K562 (cell line): ENCODE measurements around the gene TMEM108. TPM values are rescaled to one million over a fixed set of nuclear protein-coding genes. Genes with fewer than 3 reads are reported as not detected.

Experiments used
- ATAC-seq: fragments of 200-7000 bp; cut with Tn5 transposase; 3 replicates; pipeline ENCODE4 v1.9.1; 2020; ENCODE audit warnings: moderate library complexity
- BruUV-seq: library from RNA; stranded (reverse); fragments of 400-500 nt; replicated peaks from 2 replicates; lab custom pipeline; 2021; lab: Mats Ljungman, UMichigan
- CTCF ChIA-PET: fragments of 300-600 bp; formaldehyde crosslinking; extraction: SDS; loops from one replicate; lab custom pipeline; 2021; ENCODE audit warnings: low intra/inter-chr PET ratio; lab: Yijun Ruan, JAX
- POLR2A ChIA-PET: fragments of 300-600, 350-650 bp; sonication (Branson Sonifier 250); formaldehyde crosslinking; extraction: SDS; loops from one replicate; lab custom pipeline; 2021; ENCODE audit warnings: antibody characterized with exemption, inconsistent platforms; lab: Yijun Ruan, JAX
- DNase-seq, 4 experiments: peaks; one replicate each; pipeline versions ENCODE4 v3.0.0 to v3.0.0-alpha.2; 2011 to 2018; ENCODE audit warnings: low spot score in 3 of 4, mixed read lengths in 3 of 4; ENCODE audit errors: extremely low read depth in 1 of 4
- FAIRE-seq: peaks from 2 replicates; lab custom pipeline; 2011; peaks lifted over from hg19 to GRCh38; lab: Jason Lieb, UNC
- H2AFZ ChIP-seq: 2 replicates; pipeline ENCODE4 v1.6.0; 2011; ENCODE audit warnings: low read depth, low read length, control low read depth, inconsistent platforms
- H3K27ac ChIP-seq: fragments of 200-600 bp; 3 replicates; pipeline ENCODE4 v1.8.0; 2011; ENCODE audit warnings: low read depth, mild to moderate bottlenecking, control low read depth, inconsistent platforms, low read length, moderate library complexity, mixed read lengths; ENCODE audit errors: extremely low read depth
- H3K27me3 ChIP-seq, 2 experiments: fragments of 300-600 bp in 1 of 2; 2 replicates in 1 of 2; 3 replicates in 1 of 2; pipeline versions ENCODE4 v1.6.0 to v1.8.0; 2011; ENCODE audit warnings: inconsistent platforms in 2 of 2, low read length in 2 of 2, mild to moderate bottlenecking in 1 of 2, mixed read lengths in 1 of 2, moderate library complexity in 1 of 2; ENCODE audit not compliant: control insufficient read depth in 2 of 2, insufficient read depth in 2 of 2
- H3K36me3 ChIP-seq: fragments of 300-600 bp; 3 replicates; pipeline ENCODE4 v1.8.0; 2011; ENCODE audit warnings: mild to moderate bottlenecking, low read length, inconsistent platforms; ENCODE audit not compliant: control insufficient read depth, insufficient read depth
- H3K4me1 ChIP-seq, 2 experiments: fragments of 200-600 bp in 1 of 2; replicated peaks in 1 of 2; 2 replicates in 1 of 2; 3 replicates in 1 of 2; pipeline versions ENCODE4 v1.5.1 to v1.8.0; 2011; ENCODE audit warnings: inconsistent platforms in 2 of 2, low read length in 2 of 2, mild to moderate bottlenecking in 1 of 2, mixed read lengths in 1 of 2, moderate library complexity in 1 of 2; ENCODE audit not compliant: control insufficient read depth in 2 of 2, insufficient read depth in 2 of 2
- H3K4me2 ChIP-seq: 2 replicates; pipeline ENCODE4 v1.6.1; 2011; ENCODE audit warnings: low read length, control low read depth, inconsistent platforms, mixed read lengths; ENCODE audit not compliant: insufficient read depth
- H3K4me3 ChIP-seq: fragments of 200-600 bp; sonication (generic), shearing (Covaris generic); 2 replicates; pipeline ENCODE4 v1.5.1; 2016; ENCODE audit warnings: control low read depth, inconsistent platforms
- H3K79me2 ChIP-seq: fragments of 200-600 bp; 3 replicates; pipeline ENCODE4 v1.8.0; 2011; ENCODE audit warnings: low read length, inconsistent platforms; ENCODE audit not compliant: control insufficient read depth, insufficient read depth
- H3K9ac ChIP-seq, 2 experiments: 2 replicates each; pipeline versions ENCODE4 v1.6.0 to v1.6.1; 2011; ENCODE audit warnings: low read depth in 2 of 2, low read length in 2 of 2, control low read depth in 1 of 2, inconsistent platforms in 1 of 2, mild to moderate bottlenecking in 1 of 2, mixed read lengths in 1 of 2; ENCODE audit not compliant: insufficient read depth in 1 of 2
- H3K9me1 ChIP-seq: one replicate; pipeline ENCODE4 v1.6.0; 2011; ENCODE audit warnings: inconsistent platforms, mild to moderate bottlenecking, low read length, moderate library complexity; ENCODE audit not compliant: control insufficient read depth, insufficient read depth
- H3K9me3 ChIP-seq: replicated peaks from 2 replicates; pipeline ENCODE4 v1.5.1; 2011; ENCODE audit warnings: low read depth, low read length, inconsistent platforms; ENCODE audit not compliant: control insufficient read depth, insufficient read depth
- H4K20me1 ChIP-seq: replicated peaks from 2 replicates; pipeline ENCODE4 v1.6.1; 2011; ENCODE audit warnings: low read length, inconsistent platforms, mixed read lengths; ENCODE audit not compliant: control insufficient read depth, insufficient read depth
- CXXC5 ChIP-seq: fragments of 250-450 bp; sonication (Bioruptor Pico); IDR thresholded peaks from 2 replicates; pipeline ENCODE4 v1.8.0; 2022; ENCODE audit warnings: inconsistent platforms, mild to moderate bottlenecking, moderate library complexity
- ESRRB ChIP-seq: fragments of 250-450 bp; sonication (Bioruptor Pico); IDR thresholded peaks from 2 replicates; pipeline ENCODE4 v1.5.0; 2020; ENCODE audit warnings: mild to moderate bottlenecking, moderate library complexity, borderline replicate concordance
- KDM5B ChIP-seq: fragments of 200-600 bp; sonication (generic); IDR thresholded peaks from 2 replicates; pipeline ENCODE4 v1.6.1; 2012; ENCODE audit warnings: low read depth, mild to moderate bottlenecking, moderate library complexity, low read length, control low read depth, inconsistent platforms; ENCODE audit not compliant: insufficient replicate concordance
- MBD2 ChIP-seq: sonication (generic); IDR thresholded peaks from 2 replicates; pipeline ENCODE4 v1.6.1; 2016; ENCODE audit warnings: low read depth, borderline replicate concordance
- MTA3 ChIP-seq: fragments of 450-650 bp; formaldehyde crosslinking; IDR thresholded peaks from 2 replicates; pipeline ENCODE4 v1.6.1; 2017; ENCODE audit warnings: mild to moderate bottlenecking, borderline replicate concordance
- NCOA4 ChIP-seq: fragments of 450-650 bp; IDR thresholded peaks from 2 replicates; pipeline ENCODE4 v1.6.1; 2018; ENCODE audit warnings: mild to moderate bottlenecking; ENCODE audit not compliant: partially characterized antibody
- SIX5 ChIP-seq, 2 experiments: IDR thresholded peaks; 2 replicates each; pipeline ENCODE4 v1.6.1; 2011; ENCODE audit warnings: low read length in 2 of 2, borderline replicate concordance in 1 of 2, low read depth in 1 of 2, mild to moderate bottlenecking in 1 of 2, moderate library complexity in 1 of 2; ENCODE audit not compliant: insufficient read depth in 1 of 2
- SMC3 ChIP-seq: conservative IDR thresholded peaks from 2 replicates; pipeline ENCODE4 v1.6.1; 2011; ENCODE audit warnings: low read depth, low read length, improper control_type of control experiment; ENCODE audit not compliant: insufficient read depth
- TFAM ChIP-seq: fragments of 250-450 bp; sonication (Bioruptor Pico); conservative IDR thresholded peaks from 2 replicates; pipeline ENCODE4 v1.5.0; 2021; ENCODE audit warnings: mild to moderate bottlenecking, moderate library complexity
- U2AF2 ChIP-seq: fragments of 200-400 bp; formaldehyde crosslinking; optimal IDR thresholded peaks from 2 replicates; pipeline ENCODE3; 2017; ENCODE audit warnings: low read depth, mild to moderate bottlenecking, low read length
- ZBTB1 ChIP-seq: sonication (generic); formaldehyde crosslinking; IDR thresholded peaks from 2 replicates; pipeline ENCODE4 v1.8.1; 2023; ENCODE audit warnings: missing genetic modification reagents, low read depth, mild to moderate bottlenecking, borderline replicate concordance
- ZFP30 ChIP-seq: fragments of 250-450 bp; sonication (Bioruptor Pico); IDR thresholded peaks from 2 replicates; pipeline ENCODE4 v1.8.0; 2022; ENCODE audit warnings: moderate library complexity, mild to moderate bottlenecking, inconsistent platforms, borderline replicate concordance
- ZNF239 ChIP-seq: fragments of 250-450 bp; sonication (Bioruptor Pico); IDR thresholded peaks from 2 replicates; pipeline ENCODE4 v1.4.0; 2020; ENCODE audit warnings: mild to moderate bottlenecking
- ZNF41 ChIP-seq: fragments of 250-450 bp; sonication (Bioruptor Pico); conservative IDR thresholded peaks from 2 replicates; pipeline ENCODE4 v1.4.0; 2020; ENCODE audit warnings: mild to moderate bottlenecking
- WGBS: fragments of 100-300 bp; shearing (Covaris generic); methylation state at CpG from one replicate; pipeline ENCODE4 v1.1.6; 2016; ENCODE audit warnings: low coverage, mixed read lengths; ENCODE audit not compliant: insufficient coverage; ENCODE audit errors: missing lambda C conversion rate; 5-methylcytosine and 5-hydroxymethylcytosine counted together
- in situ Hi-C: fragments of 300-500 bp; cut with MboI; formaldehyde crosslinking; loops from 4 replicates; pipeline ENCODE4 v1.15.0; 2018; ENCODE audit warnings: inconsistent platforms, mixed read lengths
- intact Hi-C: fragments of 100-400 bp; cut with micrococcal nuclease; formaldehyde crosslinking; loops from 2 replicates; pipeline ENCODE4 v1.14.2; 2022
- polyA plus RNA-seq, 8 experiments: library from polyadenylated mRNA; depleted of rRNA in 4 of 8; stranded (reverse) in 5 of 8; unstranded in 3 of 8; fragments of >200 nt; fragmentation: Nextera tagmentation in 2 of 8; fragmentation: Illumina TruSeq in 1 of 8; extraction: Ambion mirVana in 2 of 8; extraction: Trizol in 1 of 8; gene quantifications; 2 replicates each; pipeline versions ENCODE4 v1.2.1 to v1.2.3, GENCODE V29; 2011 to 2014; ENCODE audit warnings: inconsistent platforms in 1 of 8, missing spikeins in 1 of 8
- total RNA-seq, 7 experiments: library from RNA; depleted of rRNA in 6 of 7; stranded (reverse); fragments of >200 nt in 6 of 7; fragmentation: Illumina TruSeq in 2 of 7; extraction: Trizol in 2 of 7; gene quantifications; 2 replicates each; pipeline versions ENCODE4 v1.2.1 to v1.2.3, GENCODE V29; 2011 to 2021; ENCODE audit warnings: low replicate concordance in 1 of 7
- TF ChIP-seq, protein P1 (sequence below): sonication (generic); formaldehyde crosslinking; IDR thresholded peaks from 2 replicates; pipeline ENCODE4 v1.8.1; 2023; ENCODE audit warnings: mild to moderate bottlenecking, missing genetic modification reagents
- TF ChIP-seq, protein P2 (sequence below): sonication (generic); formaldehyde crosslinking; IDR thresholded peaks from 2 replicates; pipeline ENCODE4 v1.8.0; 2022; ENCODE audit warnings: mild to moderate bottlenecking, missing genetic modification reagents
- TF ChIP-seq, protein P3 (sequence below): fragments of 450-650 bp; conservative IDR thresholded peaks from 2 replicates; pipeline ENCODE4 v1.6.1; 2016; ENCODE audit warnings: missing genetic modification characterization, low read depth, mild to moderate bottlenecking, missing compliant biosample characterization, moderate library complexity

TMEM108 gene
- total and polyA plus RNA-seq, 9 of the 15 experiments (the other 6 are each of a cell fraction or from before 2014, with no cell fraction given) = 0.65 to 11.1 (median 3.4) TPM

- no peaks in the 10 kb centered on the region for H3K4me1 ChIP-seq
- POLR2A ChIA-PET = no interaction called here
- 25% methylated on average over 2 of the region's 2 CpGs for WGBS
- no peak overlapping the region for H3K4me3 ChIP-seq
- intact Hi-C loops (no loop called here), in situ Hi-C loops (no loop called here)
- H3K36me3 ChIP-seq = no peaks in the 10 kb centered on the region
- no TSS peak for BruUV-seq
- H2AFZ ChIP-seq = no peak overlapping the region
- ATAC-seq = no peak
- TF ChIP-seq NCOA4 = no peak
- TF ChIP-seq, protein P1, sequence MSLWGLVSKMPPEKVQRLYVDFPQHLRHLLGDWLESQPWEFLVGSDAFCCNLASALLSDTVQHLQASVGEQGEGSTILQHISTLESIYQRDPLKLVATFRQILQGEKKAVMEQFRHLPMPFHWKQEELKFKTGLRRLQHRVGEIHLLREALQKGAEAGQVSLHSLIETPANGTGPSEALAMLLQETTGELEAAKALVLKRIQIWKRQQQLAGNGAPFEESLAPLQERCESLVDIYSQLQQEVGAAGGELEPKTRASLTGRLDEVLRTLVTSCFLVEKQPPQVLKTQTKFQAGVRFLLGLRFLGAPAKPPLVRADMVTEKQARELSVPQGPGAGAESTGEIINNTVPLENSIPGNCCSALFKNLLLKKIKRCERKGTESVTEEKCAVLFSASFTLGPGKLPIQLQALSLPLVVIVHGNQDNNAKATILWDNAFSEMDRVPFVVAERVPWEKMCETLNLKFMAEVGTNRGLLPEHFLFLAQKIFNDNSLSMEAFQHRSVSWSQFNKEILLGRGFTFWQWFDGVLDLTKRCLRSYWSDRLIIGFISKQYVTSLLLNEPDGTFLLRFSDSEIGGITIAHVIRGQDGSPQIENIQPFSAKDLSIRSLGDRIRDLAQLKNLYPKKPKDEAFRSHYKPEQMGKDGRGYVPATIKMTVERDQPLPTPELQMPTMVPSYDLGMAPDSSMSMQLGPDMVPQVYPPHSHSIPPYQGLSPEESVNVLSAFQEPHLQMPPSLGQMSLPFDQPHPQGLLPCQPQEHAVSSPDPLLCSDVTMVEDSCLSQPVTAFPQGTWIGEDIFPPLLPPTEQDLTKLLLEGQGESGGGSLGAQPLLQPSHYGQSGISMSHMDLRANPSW (CRISPR knock-in tag) = no peak
- TF ChIP-seq MBD2 = no peak
- TF ChIP-seq ZNF239 = no peak
- TF ChIP-seq ZFP30 (CRISPR knock-in tag) = no peak
- no peak for TF ChIP-seq TFAM (CRISPR knock-in tag)
- TF ChIP-seq KDM5B = no peak
- no peak for TF ChIP-seq U2AF2
- TF ChIP-seq ESRRB (CRISPR knock-in tag) = no peak
- TF ChIP-seq, protein P2, sequence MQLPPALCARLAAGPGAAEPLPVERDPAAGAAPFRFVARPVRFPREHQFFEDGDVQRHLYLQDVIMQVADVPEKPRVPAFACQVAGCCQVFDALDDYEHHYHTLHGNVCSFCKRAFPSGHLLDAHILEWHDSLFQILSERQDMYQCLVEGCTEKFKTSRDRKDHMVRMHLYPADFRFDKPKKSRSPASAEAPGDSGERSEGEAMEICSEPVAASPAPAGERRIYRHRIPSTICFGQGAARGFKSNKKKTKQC (CRISPR knock-in tag) = no peak
- no peak for TF ChIP-seq SIX5 (IDR thresholded peaks at IDR 0.05; ENCODE audit: borderline replicate concordance in 1 of 2, insufficient read depth in 1 of 2, low read depth in 1 of 2, low read length in 2 of 2)
- TF ChIP-seq, protein P3, sequence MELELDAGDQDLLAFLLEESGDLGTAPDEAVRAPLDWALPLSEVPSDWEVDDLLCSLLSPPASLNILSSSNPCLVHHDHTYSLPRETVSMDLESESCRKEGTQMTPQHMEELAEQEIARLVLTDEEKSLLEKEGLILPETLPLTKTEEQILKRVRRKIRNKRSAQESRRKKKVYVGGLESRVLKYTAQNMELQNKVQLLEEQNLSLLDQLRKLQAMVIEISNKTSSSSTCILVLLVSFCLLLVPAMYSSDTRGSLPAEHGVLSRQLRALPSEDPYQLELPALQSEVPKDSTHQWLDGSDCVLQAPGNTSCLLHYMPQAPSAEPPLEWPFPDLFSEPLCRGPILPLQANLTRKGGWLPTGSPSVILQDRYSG (tag) = no peak
- TF ChIP-seq SMC3 = no peak
- no peak for TF ChIP-seq CXXC5 (CRISPR knock-in tag)
- TF ChIP-seq ZNF41 = no peak
- no peak for TF ChIP-seq MTA3
- no peak for TF ChIP-seq ZBTB1
- H3K79me2 ChIP-seq = no peaks in the 10 kb centered on the region
- no peak overlapping the region for H3K27ac ChIP-seq
- no peaks in the 10 kb centered on the region for H3K9me3 ChIP-seq
- H4K20me1 ChIP-seq = no peaks in the 10 kb centered on the region
- H3K4me2 ChIP-seq = no peak overlapping the region
- CTCF ChIA-PET = no interaction called here
- H3K9me1 ChIP-seq = no peaks in the 10 kb centered on the region
- no peaks in the 10 kb centered on the region for H3K27me3 ChIP-seq
- no peak for FAIRE-seq
- H3K9ac ChIP-seq = no peak overlapping the region
- no peak for DNase-seq
Measured at GRCh38 chr3:133171831-133172230, 133.6 kb downstream of the TMEM108 start.
